ENCODE measurements around the gene SLC16A11. TPM values are rescaled to one million over a fixed set of nuclear protein-coding genes. Genes with fewer than 3 reads are reported as not detected.

Gene SLC16A11
- total RNA-seq, 1 donor from 2014 or later, result not detected

DNA sequence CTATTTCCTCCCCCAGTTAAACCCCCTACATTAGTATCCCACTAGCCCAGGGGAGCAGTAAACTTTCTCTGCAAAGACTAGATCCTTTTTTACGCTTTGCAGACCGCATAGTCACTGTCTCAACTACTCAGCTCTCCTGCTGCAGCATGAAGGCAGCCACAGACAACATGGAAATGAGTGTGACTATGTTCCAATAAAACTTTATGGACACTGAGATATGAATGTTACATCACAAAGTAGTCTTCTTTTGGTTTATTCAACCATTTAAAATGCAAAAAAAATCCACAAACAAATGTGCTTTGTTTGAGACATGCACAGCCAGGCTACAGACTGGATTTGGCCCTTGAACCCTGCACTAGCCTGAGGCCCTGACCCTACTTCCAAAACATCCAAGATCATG lies 33.4 kb downstream of the SLC16A11 start:
- H3K36me3 ChIP-seq (ENCODE audit: control insufficient read depth, insufficient read depth, low read length), result peaks cover 1% of the 10 kb centered on the region
- DNase-seq (ENCODE audit: low read depth), result no peak
- no peak overlapping the region for H3K4me3 ChIP-seq (ENCODE audit: low read depth, low read length)
- TF ChIP-seq, protein P1, sequence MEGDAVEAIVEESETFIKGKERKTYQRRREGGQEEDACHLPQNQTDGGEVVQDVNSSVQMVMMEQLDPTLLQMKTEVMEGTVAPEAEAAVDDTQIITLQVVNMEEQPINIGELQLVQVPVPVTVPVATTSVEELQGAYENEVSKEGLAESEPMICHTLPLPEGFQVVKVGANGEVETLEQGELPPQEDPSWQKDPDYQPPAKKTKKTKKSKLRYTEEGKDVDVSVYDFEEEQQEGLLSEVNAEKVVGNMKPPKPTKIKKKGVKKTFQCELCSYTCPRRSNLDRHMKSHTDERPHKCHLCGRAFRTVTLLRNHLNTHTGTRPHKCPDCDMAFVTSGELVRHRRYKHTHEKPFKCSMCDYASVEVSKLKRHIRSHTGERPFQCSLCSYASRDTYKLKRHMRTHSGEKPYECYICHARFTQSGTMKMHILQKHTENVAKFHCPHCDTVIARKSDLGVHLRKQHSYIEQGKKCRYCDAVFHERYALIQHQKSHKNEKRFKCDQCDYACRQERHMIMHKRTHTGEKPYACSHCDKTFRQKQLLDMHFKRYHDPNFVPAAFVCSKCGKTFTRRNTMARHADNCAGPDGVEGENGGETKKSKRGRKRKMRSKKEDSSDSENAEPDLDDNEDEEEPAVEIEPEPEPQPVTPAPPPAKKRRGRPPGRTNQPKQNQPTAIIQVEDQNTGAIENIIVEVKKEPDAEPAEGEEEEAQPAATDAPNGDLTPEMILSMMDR (IDR thresholded peaks at IDR 0.05; ENCODE audit: insufficient read depth, low read length, poor library complexity, severe bottlenecking), result no peak
- H3K27me3 ChIP-seq (ENCODE audit: control insufficient read depth, insufficient read depth, low read length), result no peaks in the 10 kb centered on the region

DNA sequence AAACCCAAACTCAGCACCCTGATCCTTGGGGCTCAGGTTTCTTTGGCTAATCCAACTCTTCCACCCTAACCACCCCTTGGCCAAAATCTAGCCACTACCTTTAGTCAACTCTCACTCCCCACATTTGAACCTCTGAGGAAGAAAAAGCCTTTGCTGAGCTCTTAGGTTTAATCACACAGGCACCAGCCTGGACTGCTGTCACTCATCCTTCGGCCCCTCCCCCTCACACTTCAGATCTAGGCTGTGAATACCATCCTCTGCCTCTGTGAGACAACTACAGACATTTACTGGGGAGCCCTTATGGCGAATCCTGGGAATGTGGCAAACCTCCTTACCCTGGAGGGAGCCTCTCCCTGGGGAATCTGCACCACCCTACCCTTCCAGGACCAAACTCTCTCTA lies 36.7 kb downstream of the SLC16A11 start:
- no peaks in the 10 kb centered on the region for H3K27me3 ChIP-seq (ENCODE audit: control insufficient read depth, insufficient read depth, low read length)
- no peaks in the 10 kb centered on the region for H3K36me3 ChIP-seq (ENCODE audit: control insufficient read depth, insufficient read depth, low read length)
- no peak overlapping the region for H3K4me3 ChIP-seq (ENCODE audit: low read depth, low read length)
- DNase-seq (ENCODE audit: low read depth), result no peak
- TF ChIP-seq, protein P1 (IDR thresholded peaks at IDR 0.05; ENCODE audit: insufficient read depth, low read length, poor library complexity, severe bottlenecking), result no peak

DNA sequence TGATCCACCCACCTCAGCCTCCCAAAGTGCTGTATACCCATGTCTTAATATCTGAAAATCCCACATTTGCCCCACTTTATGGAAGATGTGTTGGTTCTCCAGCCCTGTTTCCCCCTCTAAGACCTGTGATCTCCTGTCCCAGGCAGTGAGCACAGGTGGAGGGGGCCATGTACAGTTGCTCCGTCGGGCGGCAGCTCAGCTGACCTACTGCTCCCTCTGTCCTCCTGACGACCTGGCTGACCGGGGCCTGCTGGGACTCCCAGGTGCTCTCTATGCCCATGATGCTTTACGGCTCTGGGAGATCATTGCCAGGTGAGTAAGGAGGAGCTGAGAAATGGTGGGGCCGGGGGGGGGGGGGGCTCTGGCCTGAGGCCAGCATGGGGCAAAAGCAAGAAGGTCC lies 38.2 kb downstream of the SLC16A11 start:
- no peak overlapping the region for H3K4me3 ChIP-seq (ENCODE audit: low read depth, low read length)
- TF ChIP-seq, protein P1 (IDR thresholded peaks at IDR 0.05; ENCODE audit: insufficient read depth, low read length, poor library complexity, severe bottlenecking), result no peak
- no peak for DNase-seq (ENCODE audit: low read depth)
- H3K36me3 ChIP-seq (ENCODE audit: control insufficient read depth, insufficient read depth, low read length), result no peaks in the 10 kb centered on the region
- no peaks in the 10 kb centered on the region for H3K27me3 ChIP-seq (ENCODE audit: control insufficient read depth, insufficient read depth, low read length)

DNA sequence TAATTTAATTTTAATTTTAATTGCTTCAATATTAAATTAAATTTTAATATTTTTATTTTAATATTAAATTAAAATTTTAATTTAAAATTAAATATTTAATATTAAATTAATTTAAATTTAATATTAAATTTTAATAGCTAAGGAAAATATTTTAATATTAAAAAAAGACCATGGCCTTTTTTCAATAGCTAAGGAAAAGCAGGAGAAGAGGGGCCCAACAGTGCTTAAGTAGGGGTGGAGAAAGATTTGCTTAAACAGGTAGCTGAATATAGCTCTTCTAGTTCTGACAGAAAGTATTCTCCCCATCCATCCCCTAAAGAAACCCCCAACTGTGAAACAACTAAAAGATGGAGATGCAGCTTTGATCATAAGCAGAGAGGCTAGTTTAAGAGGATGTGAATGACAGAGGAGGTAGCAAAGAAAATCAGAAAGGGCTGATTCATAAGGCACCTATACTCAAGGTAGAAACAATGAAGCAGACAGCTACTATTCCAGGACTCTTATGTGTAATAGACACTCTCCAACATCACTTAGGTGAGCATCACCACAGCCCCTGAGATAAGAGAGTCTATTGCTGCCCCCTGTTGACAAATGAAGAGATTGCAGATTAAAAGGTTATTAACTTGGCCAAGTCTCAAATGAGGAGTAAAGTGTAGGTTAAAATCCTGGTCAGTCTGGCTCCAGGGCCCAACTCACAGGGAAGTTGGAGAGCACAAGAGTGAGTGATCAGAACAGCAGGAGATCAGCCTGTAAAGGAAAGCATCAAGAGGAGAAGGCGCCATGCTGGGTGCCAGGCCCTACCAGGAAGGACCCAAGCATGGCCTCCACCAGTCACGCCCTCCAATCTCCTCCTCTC lies 39.3 kb downstream of the SLC16A11 start:
- Histone ChIP-seq H3K4me3 (ENCODE audit: low read depth, low read length) (no peak overlapping the region), H3K36me3 (ENCODE audit: control insufficient read depth, insufficient read depth, low read length) (no peaks in the 10 kb centered on the region), H3K27me3 (ENCODE audit: control insufficient read depth, insufficient read depth, low read length) (no peaks in the 10 kb centered on the region)
- TF ChIP-seq, protein P1 (IDR thresholded peaks at IDR 0.05; ENCODE audit: insufficient read depth, low read length, poor library complexity, severe bottlenecking), result peak; percentile 61
- DNase-seq (ENCODE audit: low read depth), result no peak

DNA sequence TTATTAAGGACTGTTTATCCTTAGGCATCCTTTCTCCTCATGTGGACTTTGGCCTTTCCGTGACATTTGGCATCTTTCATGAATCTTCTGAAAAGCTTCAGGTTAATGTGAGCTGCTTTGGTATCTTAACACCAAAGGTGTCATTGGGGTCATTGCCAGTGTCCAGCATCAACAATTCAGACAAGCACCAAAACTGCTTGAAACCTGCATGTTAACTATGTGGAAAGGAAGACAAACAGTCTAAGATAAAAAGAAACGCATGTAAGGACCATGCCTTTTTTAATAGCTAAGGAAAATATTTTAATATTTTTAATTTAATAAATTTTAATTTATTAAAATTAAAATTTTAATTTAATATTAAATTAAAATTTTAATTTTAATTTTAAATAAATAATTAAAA lies 40.1 kb downstream of the SLC16A11 start:
- no peak overlapping the region for H3K4me3 ChIP-seq (ENCODE audit: low read depth, low read length)
- H3K27me3 ChIP-seq (ENCODE audit: control insufficient read depth, insufficient read depth, low read length), result no peaks in the 10 kb centered on the region
- no peak for DNase-seq (ENCODE audit: low read depth)
- TF ChIP-seq, protein P1 (IDR thresholded peaks at IDR 0.05; ENCODE audit: insufficient read depth, low read length, poor library complexity, severe bottlenecking), result no peak
- no peaks in the 10 kb centered on the region for H3K36me3 ChIP-seq (ENCODE audit: control insufficient read depth, insufficient read depth, low read length)
